Brain microvascular endothelial cell (primary cell): ENCODE data around the gene MX1.

Experiments used
- DNase-seq: peaks from one replicate; pipeline ENCODE4 v3.0.0-alpha.2; 2020
- H3K27ac ChIP-seq: fragments of 250-450 bp; sonication (Bioruptor Pico); 2 replicates; pipeline ENCODE4 v1.5.1; 2020; ENCODE audit warnings: mild to moderate bottlenecking, moderate library complexity
- H3K27me3 ChIP-seq: fragments of 250-450 bp; sonication (Bioruptor Pico); replicated peaks from 2 replicates; pipeline ENCODE4 v1.5.1; 2020; ENCODE audit warnings: mild to moderate bottlenecking
- H3K36me3 ChIP-seq: fragments of 250-450 bp; sonication (Bioruptor Pico); replicated peaks from 2 replicates; pipeline ENCODE4 v1.5.1; 2020; ENCODE audit warnings: mild to moderate bottlenecking
- H3K4me3 ChIP-seq: 2 replicates; pipeline ENCODE4 v1.5.1; 2011; ENCODE audit warnings: low read depth, mild to moderate bottlenecking, control low read depth, low read length, moderate library complexity
- in situ Hi-C: cut with HindIII; loops from 2 replicates; pipeline ENCODE4 v1.10.0; 2017; ENCODE audit warnings: low sequenced_read_pairs, low pct_ligation_motif_present
- TF ChIP-seq, protein P1 (sequence below): IDR thresholded peaks from 2 replicates; pipeline ENCODE4 v1.5.1; 2011; ENCODE audit warnings: low read depth, mild to moderate bottlenecking, moderate library complexity, low read length, control low read depth, inconsistent platforms; ENCODE audit errors: missing control alignments

Gene MX1

DNA sequence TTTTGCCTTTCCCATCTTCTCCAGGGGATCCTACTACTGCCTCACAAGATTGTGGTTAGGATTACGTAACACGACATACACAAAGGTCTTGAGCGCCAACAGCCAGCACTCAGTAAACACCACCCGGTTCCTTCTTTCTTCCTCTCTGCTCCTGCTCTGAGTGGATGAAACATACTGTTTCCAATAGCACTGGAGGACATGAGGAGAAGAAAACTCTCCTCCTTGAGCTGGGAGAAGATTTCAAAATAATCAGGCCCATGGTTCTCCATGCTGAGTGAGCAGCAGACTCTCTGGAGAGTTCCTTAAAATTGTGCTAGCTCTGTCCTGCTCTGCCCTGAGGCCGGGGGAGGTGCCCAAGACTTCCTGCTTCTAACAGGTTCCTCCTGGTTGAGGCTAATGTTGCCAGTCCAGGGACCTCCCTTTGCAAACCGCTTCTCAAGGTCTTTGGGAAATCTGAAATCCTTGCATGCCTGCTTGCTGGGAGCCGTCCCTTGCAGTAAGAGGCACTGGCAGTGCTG is 29.4 kb upstream of the MX1 start:
- no peak for DNase-seq
- in situ Hi-C loops, result no loop called here
- TF ChIP-seq, protein P1, sequence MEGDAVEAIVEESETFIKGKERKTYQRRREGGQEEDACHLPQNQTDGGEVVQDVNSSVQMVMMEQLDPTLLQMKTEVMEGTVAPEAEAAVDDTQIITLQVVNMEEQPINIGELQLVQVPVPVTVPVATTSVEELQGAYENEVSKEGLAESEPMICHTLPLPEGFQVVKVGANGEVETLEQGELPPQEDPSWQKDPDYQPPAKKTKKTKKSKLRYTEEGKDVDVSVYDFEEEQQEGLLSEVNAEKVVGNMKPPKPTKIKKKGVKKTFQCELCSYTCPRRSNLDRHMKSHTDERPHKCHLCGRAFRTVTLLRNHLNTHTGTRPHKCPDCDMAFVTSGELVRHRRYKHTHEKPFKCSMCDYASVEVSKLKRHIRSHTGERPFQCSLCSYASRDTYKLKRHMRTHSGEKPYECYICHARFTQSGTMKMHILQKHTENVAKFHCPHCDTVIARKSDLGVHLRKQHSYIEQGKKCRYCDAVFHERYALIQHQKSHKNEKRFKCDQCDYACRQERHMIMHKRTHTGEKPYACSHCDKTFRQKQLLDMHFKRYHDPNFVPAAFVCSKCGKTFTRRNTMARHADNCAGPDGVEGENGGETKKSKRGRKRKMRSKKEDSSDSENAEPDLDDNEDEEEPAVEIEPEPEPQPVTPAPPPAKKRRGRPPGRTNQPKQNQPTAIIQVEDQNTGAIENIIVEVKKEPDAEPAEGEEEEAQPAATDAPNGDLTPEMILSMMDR, result no peak
- Histone ChIP-seq H3K4me3 (no peak overlapping the region), H3K36me3 (no peaks in the 10 kb centered on the region), H3K27me3 (no peaks in the 10 kb centered on the region), H3K27ac (no peak overlapping the region)

DNA sequence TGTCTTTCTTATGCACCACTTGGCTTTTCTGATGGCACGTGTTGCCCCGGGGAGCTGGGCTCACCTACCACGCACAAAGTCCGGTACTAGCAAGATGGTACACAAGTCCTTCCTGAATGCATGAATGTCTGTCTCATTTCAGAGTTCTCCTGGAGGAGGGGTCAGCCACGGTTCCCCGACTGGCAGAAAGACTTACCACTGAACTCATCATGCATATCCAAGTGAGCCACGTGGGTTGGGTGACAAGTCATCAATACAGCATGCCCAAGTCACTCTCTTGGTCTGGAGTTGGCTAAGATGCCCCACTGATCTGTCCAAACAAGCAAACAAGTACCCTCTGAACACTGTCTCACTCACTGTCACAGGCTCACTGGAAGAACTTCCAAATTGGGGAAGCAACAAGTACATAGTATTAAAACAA is 28.6 kb upstream of the MX1 start:
- Histone ChIP-seq H3K36me3 (no peaks in the 10 kb centered on the region), H3K27ac (no peak overlapping the region), H3K27me3 (no peaks in the 10 kb centered on the region), H3K4me3 (no peak overlapping the region)
- DNase-seq, result no peak
- in situ Hi-C loops, result no loop called here
- TF ChIP-seq, protein P1, result no peak

DNA sequence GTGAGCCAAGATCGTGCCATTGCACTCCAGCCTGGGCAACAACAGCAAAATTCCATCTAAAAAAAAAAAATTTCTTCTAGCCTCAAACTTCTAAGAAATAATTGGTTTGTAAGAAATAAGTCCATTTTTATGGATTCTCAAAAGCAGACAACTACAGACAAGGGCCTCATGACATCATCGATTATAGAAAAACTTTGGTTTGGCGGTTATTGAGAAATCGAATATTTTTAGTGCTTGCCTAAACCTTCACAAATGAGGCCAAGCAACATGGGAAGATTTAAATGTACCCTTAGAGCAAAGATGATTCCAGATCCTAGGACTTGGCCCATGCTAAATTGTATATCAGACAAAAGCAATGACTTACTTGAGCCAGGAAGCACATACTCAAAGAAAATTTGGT is 27.8 kb upstream of the MX1 start:
- in situ Hi-C loops, result no loop called here
- DNase-seq, result no peak
- no peak overlapping the region for H3K27ac ChIP-seq
- TF ChIP-seq, protein P1, result no peak
- no peak overlapping the region for H3K4me3 ChIP-seq
- no peaks in the 10 kb centered on the region for H3K36me3 ChIP-seq
- no peaks in the 10 kb centered on the region for H3K27me3 ChIP-seq

DNA sequence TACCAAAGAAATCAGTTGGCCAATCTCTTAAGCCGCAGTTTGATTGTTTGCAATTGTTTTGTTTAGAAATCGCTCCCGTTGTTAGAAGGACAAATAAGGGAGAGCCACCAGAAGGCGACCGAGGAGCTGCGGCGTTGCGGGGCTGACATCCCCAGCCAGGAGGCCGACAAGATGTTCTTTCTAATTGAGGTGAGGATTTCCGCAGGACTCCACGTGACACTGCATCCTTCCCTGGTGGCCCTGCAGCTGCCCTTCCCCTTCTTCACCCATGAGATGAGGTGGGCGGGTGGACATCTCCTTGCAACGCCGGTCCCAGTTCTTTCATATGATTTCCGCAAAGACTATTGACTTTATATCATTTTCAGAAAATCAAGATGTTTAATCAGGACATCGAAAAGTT is 27.2 kb upstream of the MX1 start:
- TF ChIP-seq, protein P1, result no peak
- Histone ChIP-seq H3K36me3 (no peaks in the 10 kb centered on the region), H3K27ac (no peak overlapping the region), H3K4me3 (no peak overlapping the region), H3K27me3 (no peaks in the 10 kb centered on the region)
- no peak for DNase-seq
- in situ Hi-C loops, result no loop called here

DNA sequence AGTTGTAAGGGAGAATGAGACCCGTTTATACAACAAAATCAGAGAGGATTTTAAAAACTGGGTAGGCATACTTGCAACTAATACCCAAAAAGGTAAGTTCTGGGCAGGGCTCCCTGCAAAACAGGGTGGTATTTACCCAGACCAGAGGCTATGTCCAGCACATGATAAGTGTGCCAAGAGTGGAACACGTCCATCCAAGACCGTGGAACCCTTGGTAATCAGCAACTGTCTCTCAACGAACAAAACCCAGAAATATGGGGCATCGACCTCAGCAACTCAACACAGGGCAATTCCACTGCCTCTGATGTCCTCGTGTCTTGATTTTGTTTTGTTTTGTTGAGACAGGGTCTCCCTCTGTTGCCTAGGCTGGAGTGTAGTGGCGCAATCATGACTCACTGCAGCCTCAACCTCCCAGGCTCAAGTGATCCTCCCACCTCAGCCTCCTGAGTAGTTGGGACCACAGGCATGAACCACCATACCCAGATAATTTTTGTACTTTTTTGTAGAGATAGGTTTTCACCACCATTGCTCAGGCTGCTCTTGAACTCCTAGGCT is 26.7 kb upstream of the MX1 start:
- DNase-seq, result no peak
- Histone ChIP-seq H3K27ac (no peak overlapping the region), H3K36me3 (no peaks in the 10 kb centered on the region), H3K27me3 (no peaks in the 10 kb centered on the region), H3K4me3 (no peak overlapping the region)
- in situ Hi-C loops, result no loop called here
- TF ChIP-seq, protein P1, result no peak

DNA sequence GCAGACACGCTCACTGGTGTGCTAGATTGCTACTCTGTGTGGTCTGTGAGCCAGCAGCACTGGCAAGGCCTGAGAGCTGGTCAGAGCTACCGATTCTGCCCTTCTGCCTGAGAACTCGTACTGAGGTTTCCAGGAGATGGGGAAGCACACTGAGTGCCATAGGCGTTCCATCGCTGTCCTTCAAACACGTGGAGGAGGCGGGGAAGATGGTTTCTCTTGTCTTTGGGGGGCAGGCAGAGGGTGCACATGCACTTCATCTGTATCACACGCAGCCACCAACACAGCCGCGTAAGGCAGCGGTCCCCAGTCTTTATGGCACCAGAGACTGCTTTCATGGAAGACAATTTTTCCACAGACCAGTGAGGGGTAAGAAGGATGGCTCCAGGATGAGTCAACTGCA is 23.8 kb upstream of the MX1 start:
- no peak overlapping the region for H3K27ac ChIP-seq
- in situ Hi-C loops, result no loop called here
- H3K4me3 ChIP-seq, result no peak overlapping the region
- no peak for DNase-seq
- TF ChIP-seq, protein P1, result no peak
- no peaks in the 10 kb centered on the region for H3K27me3 ChIP-seq
- no peaks in the 10 kb centered on the region for H3K36me3 ChIP-seq
